Suprapubic skin (tissue), 4 donors: ENCODE data around the gene RBFA. TPM values are rescaled to one million over a fixed set of nuclear protein-coding genes. Genes with fewer than 3 reads are reported as not detected.

Experiments
- DNase-seq, 2 donors: peaks; one replicate each; pipeline ENCODE4 v3.0.0-alpha.2; 2019; ENCODE audit warnings: low spot score in 2 of 2
- H3K27ac ChIP-seq: fragments of 200-600 bp; sonication (generic); one replicate; pipeline ENCODE4 v1.5.1; 2019
- H3K27me3 ChIP-seq: fragments of 200-600 bp; sonication (generic); one replicate; pipeline ENCODE4 v1.5.1; 2019
- H3K36me3 ChIP-seq: fragments of 200-600 bp; sonication (generic); one replicate; pipeline ENCODE4 v1.5.1; 2019
- H3K4me1 ChIP-seq: fragments of 200-600 bp; sonication (generic); one replicate; pipeline ENCODE4 v1.5.1; 2019
- H3K4me3 ChIP-seq: fragments of 200-600 bp; sonication (generic); one replicate; pipeline ENCODE4 v1.5.1; 2019; ENCODE audit warnings: mild to moderate bottlenecking
- H3K9me3 ChIP-seq: fragments of 200-600 bp; sonication (generic); one replicate; pipeline ENCODE4 v1.5.1; 2019
- EP300 ChIP-seq: sonication (generic); formaldehyde crosslinking; IDR thresholded peaks from one replicate; pipeline ENCODE4 v1.6.1; 2017; ENCODE audit warnings: antibody characterized with exemption
- POLR2A ChIP-seq, 2 donors: fragments of 450-650 bp; IDR thresholded peaks; one replicate each; pipeline ENCODE4 v1.6.1; 2017; ENCODE audit warnings: antibody characterized with exemption in 2 of 2, mild to moderate bottlenecking in 2 of 2, moderate library complexity in 2 of 2
- POLR2AphosphoS5 ChIP-seq, 3 donors: sonication (generic); formaldehyde crosslinking; IDR thresholded peaks; one replicate each; pipeline ENCODE4 v1.6.1; 2017; ENCODE audit warnings: antibody characterized with exemption in 3 of 3
- WGBS: methylation state at CpG from one replicate; pipeline ENCODE4 v1.1.5; 2018; 5-methylcytosine and 5-hydroxymethylcytosine counted together
- total RNA-seq, 4 donors: library from RNA; depleted of rRNA; stranded (reverse); fragments of >200 nt; gene quantifications; one replicate each; pipeline ENCODE4 v1.1.0, GENCODE V29; 2016
- TF ChIP-seq, protein P1 (sequence below), 2 donors: fragments of 200-600 bp in 1 of 2; fragments of 450-650 bp in 1 of 2; sonication (generic) in 1 of 2; IDR thresholded peaks; one replicate each; pipeline ENCODE4 v1.5.1; 2016 to 2019; ENCODE audit warnings: antibody characterized with exemption in 2 of 2, mild to moderate bottlenecking in 1 of 2, moderate library complexity in 1 of 2

RBFA gene, protein sequence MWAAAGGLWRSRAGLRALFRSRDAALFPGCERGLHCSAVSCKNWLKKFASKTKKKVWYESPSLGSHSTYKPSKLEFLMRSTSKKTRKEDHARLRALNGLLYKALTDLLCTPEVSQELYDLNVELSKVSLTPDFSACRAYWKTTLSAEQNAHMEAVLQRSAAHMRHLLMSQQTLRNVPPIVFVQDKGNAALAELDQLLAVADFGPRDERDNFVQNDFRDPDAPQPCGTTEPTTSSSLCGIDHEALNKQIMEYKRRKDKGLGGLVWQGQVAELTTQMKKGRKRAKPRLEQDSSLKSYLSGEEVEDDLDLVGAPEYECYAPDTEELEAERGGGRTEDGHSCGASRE
- 10 to 100 TPM; 40.5 to 66.1 (median 47.8) TPM for total RNA-seq

DNA sequence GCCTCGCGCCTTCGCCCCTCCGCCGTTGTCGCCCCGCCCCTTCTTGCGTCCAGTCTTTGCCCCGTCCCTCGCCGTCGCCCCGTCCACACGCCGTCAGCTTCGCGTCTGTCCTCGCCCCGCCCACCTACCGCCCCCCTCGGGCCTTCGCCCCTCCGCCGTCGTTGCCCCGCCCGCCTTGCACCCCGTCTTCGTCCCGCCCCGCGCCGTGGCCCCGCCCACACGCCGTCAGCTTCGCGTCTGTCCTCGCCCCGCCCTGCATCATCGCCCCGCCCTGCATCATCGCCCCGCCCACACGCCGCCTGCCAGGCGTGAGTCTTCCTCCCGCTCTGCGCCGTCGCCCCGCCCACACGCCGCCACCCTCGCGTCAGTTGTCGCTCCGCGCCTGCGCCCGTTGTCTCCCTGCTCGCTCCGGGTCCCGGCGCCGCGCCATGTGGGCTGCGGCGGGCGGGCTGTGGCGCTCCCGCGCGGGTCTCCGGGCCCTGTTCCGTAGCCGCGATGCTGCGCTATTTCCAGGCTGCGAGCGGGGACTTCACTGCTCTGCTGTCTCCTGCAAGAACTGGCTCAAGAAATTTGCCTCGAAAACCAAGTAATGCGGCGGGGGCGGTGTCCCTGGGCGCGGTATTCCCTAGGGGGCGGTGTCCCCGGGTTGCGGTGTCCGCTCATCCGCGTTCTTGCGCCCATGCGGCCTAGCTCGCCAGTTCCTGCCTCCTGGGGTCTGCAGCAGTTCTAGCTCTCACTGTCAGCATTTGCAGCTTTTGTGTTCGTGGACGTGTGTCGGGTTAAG is at the start of gene RBFA:
TSS of gene RBFA (plus strand) at position 367 of the 784 bp plus-strand sequence. CDS start at position 429, 62 bp downstream.
- peak; percentile 100 for DNase-seq

GRCh38 chr18:79985172-79985571 is 49.1 kb upstream of the RBFA start:
- H3K9me3 ChIP-seq = no peaks in the 10 kb centered on the region
- H3K4me3 ChIP-seq = no peak overlapping the region
- 88% methylated on average over 12 of the region's 12 CpGs for WGBS
- no peaks in the 10 kb centered on the region for H3K27me3 ChIP-seq
- H3K27ac ChIP-seq = no peak overlapping the region
- no peak for TF ChIP-seq POLR2A (IDR thresholded peaks at IDR 0.05)
- DNase-seq = no peak
- H3K4me1 ChIP-seq = peaks cover 39% of the 10 kb centered on the region
- no peaks in the 10 kb centered on the region for H3K36me3 ChIP-seq

More for the DNA sequence above, at the start of gene RBFA:
- WGBS = under 1% methylated on average over 59 of the region's 99 CpGs
- Histone ChIP-seq H3K4me1 (peaks cover 18% of the 10 kb centered on the region), H3K9me3 (no peaks in the 10 kb centered on the region), H3K4me3 (peak within 1 kb of the TSS; percentile 58), H3K27me3 (no peaks in the 10 kb centered on the region), H3K27ac (peak within 1 kb of the TSS; percentile 95), H3K36me3 (peaks cover 19% of the 10 kb centered on the region)
- TF ChIP-seq POLR2AphosphoS5 (IDR thresholded peaks at IDR 0.05) = peak; percentile 12 to 66 (median 46)
- no peak for TF ChIP-seq EP300
- TF ChIP-seq, protein P1, sequence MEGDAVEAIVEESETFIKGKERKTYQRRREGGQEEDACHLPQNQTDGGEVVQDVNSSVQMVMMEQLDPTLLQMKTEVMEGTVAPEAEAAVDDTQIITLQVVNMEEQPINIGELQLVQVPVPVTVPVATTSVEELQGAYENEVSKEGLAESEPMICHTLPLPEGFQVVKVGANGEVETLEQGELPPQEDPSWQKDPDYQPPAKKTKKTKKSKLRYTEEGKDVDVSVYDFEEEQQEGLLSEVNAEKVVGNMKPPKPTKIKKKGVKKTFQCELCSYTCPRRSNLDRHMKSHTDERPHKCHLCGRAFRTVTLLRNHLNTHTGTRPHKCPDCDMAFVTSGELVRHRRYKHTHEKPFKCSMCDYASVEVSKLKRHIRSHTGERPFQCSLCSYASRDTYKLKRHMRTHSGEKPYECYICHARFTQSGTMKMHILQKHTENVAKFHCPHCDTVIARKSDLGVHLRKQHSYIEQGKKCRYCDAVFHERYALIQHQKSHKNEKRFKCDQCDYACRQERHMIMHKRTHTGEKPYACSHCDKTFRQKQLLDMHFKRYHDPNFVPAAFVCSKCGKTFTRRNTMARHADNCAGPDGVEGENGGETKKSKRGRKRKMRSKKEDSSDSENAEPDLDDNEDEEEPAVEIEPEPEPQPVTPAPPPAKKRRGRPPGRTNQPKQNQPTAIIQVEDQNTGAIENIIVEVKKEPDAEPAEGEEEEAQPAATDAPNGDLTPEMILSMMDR (IDR thresholded peaks at IDR 0.05) = peak in 1 of 2 donors; percentile 27
- peak in 1 of 2 donors; percentile 27 for TF ChIP-seq POLR2A (IDR thresholded peaks at IDR 0.05)

DNA sequence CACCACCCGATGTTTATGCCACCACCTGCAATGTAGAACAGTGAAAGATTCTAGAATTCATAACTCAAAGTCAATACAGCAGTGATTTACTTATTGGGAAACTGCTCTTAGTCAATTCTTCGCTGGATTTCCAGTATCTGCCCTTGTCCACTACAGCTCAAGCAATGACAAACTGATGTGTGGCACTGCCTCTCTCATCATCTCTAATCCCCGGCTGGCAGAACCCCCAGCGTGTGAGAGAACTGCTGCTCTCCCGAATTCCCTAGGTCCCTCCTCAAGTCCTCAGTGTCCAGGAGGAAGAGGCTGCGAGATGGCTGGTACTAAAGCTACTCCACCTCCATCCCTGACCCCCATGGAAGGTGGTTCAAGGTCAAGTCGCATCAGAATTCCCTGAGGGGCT is 47.5 kb upstream of the RBFA start:
- no peak for DNase-seq
- no peaks in the 10 kb centered on the region for H3K9me3 ChIP-seq
- no peaks in the 10 kb centered on the region for H3K27me3 ChIP-seq
- 27% methylated on average over 5 of the region's 7 CpGs for WGBS
- no peak overlapping the region for H3K27ac ChIP-seq
- TF ChIP-seq, protein P1 (IDR thresholded peaks at IDR 0.05) = no peak
- TF ChIP-seq EP300 (no peak), POLR2AphosphoS5 (IDR thresholded peaks at IDR 0.05) (no peak)
- peaks cover 36% of the 10 kb centered on the region for H3K4me1 ChIP-seq
- peak overlapping the region; percentile 98 for H3K4me3 ChIP-seq
- no peaks in the 10 kb centered on the region for H3K36me3 ChIP-seq

DNA sequence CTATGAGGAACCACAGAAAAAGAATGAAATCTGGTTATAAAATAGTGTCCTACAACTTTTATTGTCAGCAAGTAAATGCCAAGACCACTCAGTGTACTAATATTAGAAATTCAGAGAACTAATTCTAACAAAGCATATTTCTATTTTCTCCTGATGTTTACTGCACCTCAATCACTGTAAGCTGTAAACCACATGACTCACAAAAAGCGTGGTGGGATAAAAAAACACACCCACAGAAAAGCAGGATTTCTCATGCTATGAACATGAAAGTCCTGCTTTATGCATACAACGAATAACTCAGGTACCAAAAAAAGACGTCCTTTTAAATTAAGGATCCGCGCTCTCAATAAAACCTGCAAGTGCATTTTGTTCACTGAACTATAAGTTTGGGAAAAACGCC is 46.7 kb upstream of the RBFA start:
- Histone ChIP-seq H3K27me3 (no peaks in the 10 kb centered on the region), H3K9me3 (no peaks in the 10 kb centered on the region), H3K27ac (peak overlapping the region; percentile 94), H3K4me3 (peak overlapping the region; percentile 98), H3K4me1 (peaks cover 34% of the 10 kb centered on the region), H3K36me3 (no peaks in the 10 kb centered on the region)
- DNase-seq = no peak
- no peak for TF ChIP-seq POLR2AphosphoS5 (IDR thresholded peaks at IDR 0.05)
- TF ChIP-seq POLR2A (IDR thresholded peaks at IDR 0.05) = no peak
- no peak for TF ChIP-seq EP300
- TF ChIP-seq, protein P1 (IDR thresholded peaks at IDR 0.05) = no peak
- WGBS = 2% methylated on average over 6 of the region's 6 CpGs

DNA sequence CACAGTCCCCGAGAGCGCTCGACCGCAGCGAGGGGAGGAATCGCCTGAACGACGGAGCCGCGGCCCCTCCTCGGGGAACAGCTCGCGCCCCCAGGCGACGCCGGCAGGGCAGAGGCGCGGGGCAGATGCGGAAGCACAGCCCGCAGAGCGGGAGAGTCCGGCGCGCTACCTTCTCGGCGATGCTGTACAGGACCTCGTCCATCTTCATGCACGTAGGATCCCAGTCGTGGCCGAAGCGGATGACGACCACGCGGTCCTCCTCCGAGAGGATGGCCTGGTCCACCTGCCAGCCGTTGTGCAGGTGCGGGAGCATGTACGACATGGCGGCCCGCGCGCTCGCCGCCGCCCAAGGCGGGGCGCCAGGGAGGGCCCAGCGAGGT is 46.2 kb upstream of the RBFA start:
- Histone ChIP-seq H3K27ac (peak overlapping the region; percentile 94), H3K4me1 (peaks cover 30% of the 10 kb centered on the region), H3K9me3 (no peaks in the 10 kb centered on the region), H3K36me3 (no peaks in the 10 kb centered on the region), H3K4me3 (peak overlapping the region; percentile 98), H3K27me3 (no peaks in the 10 kb centered on the region)
- DNase-seq = peak; percentile 77 to 84
- TF ChIP-seq POLR2AphosphoS5 (IDR thresholded peaks at IDR 0.05) (peak in 1 of 3 donors; percentile 20), EP300 (no peak), POLR2A (IDR thresholded peaks at IDR 0.05) (no peak)
- TF ChIP-seq, protein P1 (IDR thresholded peaks at IDR 0.05) = no peak
- 0% methylated on average over 19 of the region's 48 CpGs for WGBS
